T follicular helper cell (primary cell): ENCODE data around the gene ORC6.

Source experiments
- DNase-seq: peaks from one replicate; pipeline ENCODE4 v3.0.0-alpha.2; 2020; ENCODE audit warnings: low read depth

The ORC6 gene

GRCh38 chr16:46701615-46702014 is 12.2 kb downstream of the ORC6 start:
- DNase-seq: no peak

- no peak for DNase-seq
These were observed 12.6 kb downstream of the ORC6 start for GRCh38 chr16:46702030-46702429.

- no peak for DNase-seq
These were observed 17.2 kb downstream of the ORC6 start for GRCh38 chr16:46706642-46707041.

- no peak for DNase-seq
These were observed 20.1 kb downstream of the ORC6 start for GRCh38 chr16:46709469-46710005.

- no peak for DNase-seq
These were observed 21.9 kb downstream of the ORC6 start for GRCh38 chr16:46711106-46712058.

- no peak for DNase-seq
These were observed 23.5 kb downstream of the ORC6 start for GRCh38 chr16:46712911-46713310.

GRCh38 chr16:46713634-46714033 is 24.2 kb downstream of the ORC6 start:
- no peak for DNase-seq

GRCh38 chr16:46714797-46715591 is 25.5 kb downstream of the ORC6 start:
- no peak for DNase-seq

- DNase-seq: no peak
These were observed 26.4 kb downstream of the ORC6 start for GRCh38 chr16:46715769-46716305.

GRCh38 chr16:46717692-46718091 is 28.2 kb downstream of the ORC6 start:
- no peak for DNase-seq

- DNase-seq: no peak
These were observed 28.8 kb downstream of the ORC6 start for GRCh38 chr16:46718214-46718613.

- no peak for DNase-seq
These were observed 30.1 kb downstream of the ORC6 start for GRCh38 chr16:46719528-46719927.

- DNase-seq: no peak
These were observed 31.2 kb downstream of the ORC6 start for GRCh38 chr16:46720619-46721018.

- DNase-seq: no peak
These were observed 32.4 kb downstream of the ORC6 start for GRCh38 chr16:46721885-46722284.

- DNase-seq: no peak
These were observed 37.7 kb downstream of the ORC6 start for GRCh38 chr16:46727184-46727583.

GRCh38 chr16:46727630-46728029 is 38.2 kb downstream of the ORC6 start:
- no peak for DNase-seq

- no peak for DNase-seq
These were observed 39.3 kb downstream of the ORC6 start for GRCh38 chr16:46728806-46729205.

- no peak for DNase-seq
These were observed 40.0 kb downstream of the ORC6 start for GRCh38 chr16:46729326-46729995.

GRCh38 chr16:46730126-46730525 is 40.7 kb downstream of the ORC6 start:
- no peak for DNase-seq

- DNase-seq: no peak
These were observed 41.6 kb downstream of the ORC6 start for GRCh38 chr16:46730801-46731690.
